PC-3 (cell line): ENCODE data around the gene SEMA5A.

ENCODE experiments used
- CTCF ChIP-seq: fragments of 300-600 bp; sonication (generic); conservative IDR thresholded peaks from 2 replicates; pipeline ENCODE4 v1.5.1; 2017; ENCODE audit warnings: antibody characterized with exemption, low read depth, mild to moderate bottlenecking, low read length
- EZH2 ChIP-seq: fragments of 300-600 bp; sonication (generic); IDR thresholded peaks from one replicate; pipeline ENCODE4 v1.6.1; 2017; ENCODE audit warnings: antibody characterized with exemption, mild to moderate bottlenecking, low read length; ENCODE audit not compliant: unreplicated experiment
- EZH2phosphoT487 ChIP-seq: fragments of 300-600 bp; sonication (generic); IDR thresholded peaks from 2 replicates; pipeline ENCODE4 v1.6.1; 2018; ENCODE audit warnings: mild to moderate bottlenecking, antibody characterized with exemption, low read length, borderline replicate concordance

GRCh38 chr5:9186069-9186468 lies 359.8 kb downstream of the SEMA5A start:
- no peak for TF ChIP-seq EZH2
- TF ChIP-seq CTCF: no peak
- no peak for TF ChIP-seq EZH2phosphoT487
